Calu3 (cell line): ENCODE measurements around the gene PKD2L1. TPM values are rescaled to one million over a fixed set of nuclear protein-coding genes. Genes with fewer than 3 reads are reported as not detected.

Experiments
- BruUV-seq: library from RNA; stranded (reverse); fragments of 400-500 nt; replicated peaks from 2 replicates; lab custom pipeline; 2021; lab: Mats Ljungman, UMichigan
- CTCF ChIA-PET: fragments of 300-600 bp; sonication (Branson Sonifier 250); formaldehyde crosslinking; loops from one replicate; lab custom pipeline; 2022; ENCODE audit warnings: antibody characterized with exemption; lab: Charles Lee
- DNase-seq: peaks from one replicate; pipeline ENCODE4 v3.0.0; 2022
- H3K27ac Mint-ChIP-seq: one replicate; pipeline ENCODE4 v1.8.0; 2022; ENCODE audit warnings: mixed read lengths; ENCODE audit not compliant: unreplicated experiment
- H3K27me3 Mint-ChIP-seq: one replicate; pipeline ENCODE4 v1.8.0; 2022; ENCODE audit warnings: mixed read lengths; ENCODE audit not compliant: unreplicated experiment
- H3K36me3 Mint-ChIP-seq: one replicate; pipeline ENCODE4 v1.8.0; 2022; ENCODE audit warnings: mild to moderate bottlenecking, moderate library complexity, mixed read lengths; ENCODE audit not compliant: insufficient read depth, unreplicated experiment
- H3K4me1 Mint-ChIP-seq: one replicate; pipeline ENCODE4 v1.8.0; 2022; ENCODE audit warnings: mild to moderate bottlenecking, low read depth, mixed read lengths; ENCODE audit not compliant: unreplicated experiment
- H3K4me3 Mint-ChIP-seq: one replicate; pipeline ENCODE4 v1.8.0; 2022; ENCODE audit warnings: mild to moderate bottlenecking, low read depth, moderate library complexity, mixed read lengths; ENCODE audit not compliant: unreplicated experiment
- H3K9me3 Mint-ChIP-seq: one replicate; pipeline ENCODE4 v1.8.0; 2022; ENCODE audit warnings: low read depth, mixed read lengths; ENCODE audit not compliant: unreplicated experiment
- CTCF ChIP-seq: fragments of 200-600 bp; IDR thresholded peaks from one replicate; pipeline ENCODE4 v1.8.0; 2022; ENCODE audit warnings: antibody characterized with exemption; ENCODE audit not compliant: unreplicated experiment
- intact Hi-C: fragments of 100-400 bp; cut with micrococcal nuclease; formaldehyde crosslinking; loops from one replicate; pipeline ENCODE4 v1.10.0; 2022; ENCODE audit not compliant: unreplicated experiment
- total RNA-seq: library from RNA; stranded (reverse); gene quantifications from 2 replicates; pipeline ENCODE4 v1.2.3, GENCODE V29; 2022

Gene PKD2L1
- total RNA-seq, 1 experiment from 2014 or later: not detected

GRCh38 chr10:100245484-100246220, 84.4 kb downstream of the PKD2L1 start:
- CTCF ChIA-PET: no interaction called here

GRCh38 chr10:100239851-100240250, 90.2 kb downstream of the PKD2L1 start:
- BruUV-seq: no TSS peak
- DNase-seq: no peak
- Mint-ChIP-seq H3K27me3 (no peaks in the 10 kb centered on the region), H3K9me3 (no peaks in the 10 kb centered on the region), H3K27ac (no peak overlapping the region), H3K36me3 (peaks cover 6% of the 10 kb centered on the region), H3K4me1 (no peaks in the 10 kb centered on the region), H3K4me3 (no peak overlapping the region)
- CTCF ChIA-PET: no interaction called here
- TF ChIP-seq CTCF: no peak
- intact Hi-C loops: no loop called here

More at GRCh38 chr10:100245484-100246220, 84.4 kb downstream of the PKD2L1 start:
- Mint-ChIP-seq H3K27ac (no peak overlapping the region), H3K4me3 (no peak overlapping the region), H3K9me3 (no peaks in the 10 kb centered on the region), H3K27me3 (no peaks in the 10 kb centered on the region), H3K36me3 (peaks cover 9% of the 10 kb centered on the region), H3K4me1 (no peaks in the 10 kb centered on the region)
- intact Hi-C loops: no loop called here
- no peak for DNase-seq
- BruUV-seq: no TSS peak
- no peak for TF ChIP-seq CTCF

- H3K36me3 Mint-ChIP-seq: peaks cover 6% of the 10 kb centered on the region
- intact Hi-C loops: no loop called here
- H3K4me3 Mint-ChIP-seq: no peak overlapping the region
- no peaks in the 10 kb centered on the region for H3K27me3 Mint-ChIP-seq
- TF ChIP-seq CTCF: no peak
- CTCF ChIA-PET: no interaction called here
- H3K4me1 Mint-ChIP-seq: no peaks in the 10 kb centered on the region
- H3K9me3 Mint-ChIP-seq: no peaks in the 10 kb centered on the region
- no peak for DNase-seq
- H3K27ac Mint-ChIP-seq: no peak overlapping the region
- no TSS peak for BruUV-seq
Measured at GRCh38 chr10:100238429-100238828, 91.6 kb downstream of the PKD2L1 start.

Other genes with a start within 250 kb of the PKD2L1 start
- gene CPN1, start 248.4 kb downstream of the PKD2L1 start, total RNA-seq: not detected in 2 replicates
- 32.2 and 33.7 TPM in 2 replicates for gene ERLIN1, start 144.2 kb downstream of the PKD2L1 start, total RNA-seq
- gene CHUK, start 100.6 kb downstream of the PKD2L1 start, total RNA-seq: 14.5 and 15.3 TPM in 2 replicates
- gene CWF19L1, start 62.6 kb downstream of the PKD2L1 start, total RNA-seq: 17.3 and 22.9 TPM in 2 replicates
- gene BLOC1S2, start 43.5 kb downstream of the PKD2L1 start, total RNA-seq: 19.4 TPM in 2 replicates
- 173 and 225 TPM in 2 replicates for gene SCD, start 17.0 kb upstream of the PKD2L1 start, total RNA-seq
- gene WNT8B, start 132.8 kb upstream of the PKD2L1 start, total RNA-seq: 0.17 TPM in 1 of 2 replicates, not detected in the other
- 6.5 and 6.7 TPM in 2 replicates for gene SEC31B, start 189.6 kb upstream of the PKD2L1 start, total RNA-seq
- gene NDUFB8, start 199.6 kb upstream of the PKD2L1 start, total RNA-seq: 123 and 128 TPM in 2 replicates
- 35.8 and 36.3 TPM in 2 replicates for gene HIF1AN, start 205.7 kb upstream of the PKD2L1 start, total RNA-seq